Omental fat pad (tissue), 4 donors: ENCODE data around the gene ECT2L. TPM values are rescaled to one million over a fixed set of nuclear protein-coding genes. Genes with fewer than 3 reads are reported as not detected.

Source experiments
- ATAC-seq: fragments of 150-250 bp; one replicate; pipeline ENCODE4 v1.9.1; 2016; ENCODE audit warnings: mild to moderate bottlenecking, moderate library complexity; ENCODE audit not compliant: low FRiP score
- DNase-seq: peaks from one replicate; pipeline ENCODE4 v3.0.0-alpha.2; 2019; ENCODE audit warnings: low spot score
- total RNA-seq, 4 donors: library from RNA; depleted of rRNA; stranded (reverse); fragments of >200 nt; gene quantifications; one replicate each; pipeline ENCODE4 v1.1.0, GENCODE V29; 2016
- TF ChIP-seq, protein P1 (sequence below), 3 donors: fragments of 450-650 bp; IDR thresholded peaks; one replicate each; pipeline ENCODE4 v1.5.1; 2016 to 2017; ENCODE audit warnings: antibody characterized with exemption in 3 of 3, mild to moderate bottlenecking in 3 of 3, moderate library complexity in 2 of 3

The ECT2L gene
- total RNA-seq, 4 donors from 2014 or later: 4.1 TPM; not detected in 3

DNA sequence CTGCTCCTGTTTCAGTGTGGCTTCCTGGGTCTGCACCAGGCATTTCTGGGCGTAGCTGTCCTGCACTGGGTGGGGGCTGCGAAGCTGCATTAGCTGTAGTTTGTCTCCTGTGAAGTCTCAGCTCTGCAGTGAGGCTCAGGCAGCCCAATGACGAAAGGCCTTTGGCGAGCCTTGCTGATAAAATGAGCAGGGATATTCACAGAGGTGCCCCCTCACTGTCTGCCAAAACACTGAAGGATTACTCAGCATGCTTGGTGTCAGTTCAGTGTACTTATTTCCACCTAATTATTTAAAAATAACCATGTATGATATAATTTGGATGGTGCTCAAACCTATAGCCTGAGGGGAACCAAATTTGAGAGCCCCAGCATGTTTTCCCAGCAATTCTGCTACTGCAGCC is 73.5 kb downstream of the ECT2L start:
- peak; percentile 37 for ATAC-seq
- no peak for DNase-seq
- TF ChIP-seq, protein P1, sequence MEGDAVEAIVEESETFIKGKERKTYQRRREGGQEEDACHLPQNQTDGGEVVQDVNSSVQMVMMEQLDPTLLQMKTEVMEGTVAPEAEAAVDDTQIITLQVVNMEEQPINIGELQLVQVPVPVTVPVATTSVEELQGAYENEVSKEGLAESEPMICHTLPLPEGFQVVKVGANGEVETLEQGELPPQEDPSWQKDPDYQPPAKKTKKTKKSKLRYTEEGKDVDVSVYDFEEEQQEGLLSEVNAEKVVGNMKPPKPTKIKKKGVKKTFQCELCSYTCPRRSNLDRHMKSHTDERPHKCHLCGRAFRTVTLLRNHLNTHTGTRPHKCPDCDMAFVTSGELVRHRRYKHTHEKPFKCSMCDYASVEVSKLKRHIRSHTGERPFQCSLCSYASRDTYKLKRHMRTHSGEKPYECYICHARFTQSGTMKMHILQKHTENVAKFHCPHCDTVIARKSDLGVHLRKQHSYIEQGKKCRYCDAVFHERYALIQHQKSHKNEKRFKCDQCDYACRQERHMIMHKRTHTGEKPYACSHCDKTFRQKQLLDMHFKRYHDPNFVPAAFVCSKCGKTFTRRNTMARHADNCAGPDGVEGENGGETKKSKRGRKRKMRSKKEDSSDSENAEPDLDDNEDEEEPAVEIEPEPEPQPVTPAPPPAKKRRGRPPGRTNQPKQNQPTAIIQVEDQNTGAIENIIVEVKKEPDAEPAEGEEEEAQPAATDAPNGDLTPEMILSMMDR (IDR thresholded peaks at IDR 0.05): no peak

DNA sequence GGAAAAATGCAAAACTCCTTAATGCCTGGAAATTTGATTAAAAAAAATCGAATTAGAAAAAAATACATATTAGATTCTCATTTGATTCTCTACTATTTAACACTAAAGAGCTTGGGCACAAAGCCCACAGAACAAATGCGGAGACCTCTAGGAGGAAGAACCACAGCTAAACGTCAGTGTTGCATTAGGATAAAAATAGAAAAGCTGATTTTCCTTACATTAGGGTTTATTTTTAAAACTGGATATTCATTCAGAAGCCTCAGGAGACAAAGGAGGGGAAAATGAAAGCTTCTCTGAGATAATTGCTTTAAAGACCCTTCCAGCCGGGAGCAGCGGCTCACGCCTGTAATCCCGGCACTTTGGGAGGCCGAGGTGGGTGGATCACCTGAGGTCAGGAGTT is 77.3 kb downstream of the ECT2L start:
- TF ChIP-seq, protein P1 (IDR thresholded peaks at IDR 0.05): no peak
- ATAC-seq: no peak
- no peak for DNase-seq

DNA sequence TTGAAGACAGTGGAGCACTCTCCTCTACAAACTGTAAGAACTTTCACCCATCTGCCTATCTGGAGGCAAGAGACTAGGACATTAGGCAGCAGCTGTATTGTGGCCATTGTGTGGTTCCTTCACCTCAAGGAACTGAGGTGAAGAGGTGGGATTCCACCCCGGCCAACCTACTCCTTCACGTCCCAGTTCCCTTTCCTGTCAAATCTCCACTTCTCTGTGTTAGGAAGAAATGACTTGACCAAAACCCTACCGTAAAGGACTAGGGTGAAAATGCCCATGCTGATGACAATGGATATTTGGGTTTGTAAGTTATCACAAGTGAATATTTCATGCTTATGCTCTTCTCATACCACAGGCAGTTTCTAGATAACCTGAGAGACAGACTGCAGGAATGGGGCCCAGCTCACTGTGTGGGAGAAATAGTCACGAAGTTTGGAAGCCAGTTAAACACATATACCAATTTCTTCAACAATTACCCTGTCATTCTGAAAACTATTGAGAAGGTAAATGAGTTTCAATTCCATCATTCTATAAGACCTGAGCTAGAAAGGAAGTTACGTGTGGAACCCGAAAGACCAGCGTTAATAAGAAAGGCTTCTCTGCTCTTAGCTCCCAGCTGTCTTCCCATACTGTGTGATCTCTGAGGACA is 86.6 kb downstream of the ECT2L start:
- TF ChIP-seq, protein P1 (IDR thresholded peaks at IDR 0.05): no peak
- ATAC-seq (no peak), DNase-seq (no peak)

DNA sequence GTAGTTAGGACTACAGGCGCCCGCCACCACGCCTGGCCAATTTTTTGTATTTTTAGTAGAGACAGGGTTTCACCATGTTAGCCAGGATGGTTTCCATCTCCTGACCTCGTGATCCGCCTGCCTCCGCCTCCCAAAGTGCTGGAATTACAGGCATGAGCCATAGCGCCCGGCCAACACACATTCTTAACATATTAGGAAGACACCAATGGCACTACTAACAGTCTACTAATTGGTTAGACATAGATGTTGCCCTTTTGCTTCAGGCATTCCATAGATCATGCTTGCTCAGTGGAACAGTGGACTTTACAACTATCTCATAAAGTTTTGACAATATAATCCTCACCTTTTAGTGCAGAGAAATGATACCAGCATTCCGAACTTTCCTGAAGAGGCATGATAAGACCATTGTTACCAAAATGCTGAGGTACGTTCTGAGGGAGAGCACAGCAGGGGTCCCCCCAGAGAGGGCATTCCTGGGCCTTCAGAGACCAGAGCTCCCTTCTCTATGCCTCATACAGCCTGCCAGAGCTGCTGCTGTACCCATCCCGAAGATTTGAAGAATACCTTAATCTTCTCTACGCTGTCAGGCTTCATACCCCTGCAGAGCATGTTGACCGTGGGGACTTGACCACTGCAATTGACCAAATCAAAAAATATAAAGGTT is 89.4 kb downstream of the ECT2L start:
- TF ChIP-seq, protein P1 (IDR thresholded peaks at IDR 0.05): no peak
- no peak for DNase-seq
- no peak for ATAC-seq

DNA sequence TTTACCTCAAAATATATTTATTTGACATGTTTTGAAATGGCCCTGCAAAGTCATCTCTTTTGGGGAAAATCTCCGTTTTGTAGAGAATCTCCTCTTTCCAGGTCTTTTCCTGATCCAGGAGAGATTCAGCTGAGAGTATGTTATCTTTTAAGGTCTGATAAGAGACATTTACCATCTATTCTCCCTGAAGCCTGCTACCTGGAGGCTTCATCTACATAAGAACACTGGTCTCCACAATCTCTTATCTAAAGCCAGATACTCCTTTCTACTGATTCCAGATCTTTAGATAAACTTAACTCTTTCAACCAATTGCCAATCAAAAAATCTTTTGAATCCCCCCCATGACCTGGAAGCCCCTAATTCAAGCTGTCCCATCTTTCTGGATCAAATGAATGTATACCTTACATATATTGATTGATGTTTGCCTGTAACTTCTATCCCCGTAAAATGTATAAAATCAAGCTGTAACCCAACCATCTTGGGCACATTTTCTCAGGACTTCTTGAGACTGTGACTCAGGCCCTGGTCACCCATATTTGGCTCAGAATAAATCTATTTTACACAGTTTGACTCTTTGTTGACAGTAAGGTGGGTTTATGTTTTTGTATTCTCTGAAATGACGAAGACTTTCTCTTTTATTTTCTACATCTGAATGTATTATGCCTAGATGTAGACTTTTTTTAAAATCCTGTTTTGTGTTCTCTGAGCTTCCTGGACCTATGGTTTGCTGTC is 95.5 kb downstream of the ECT2L start:
- DNase-seq: no peak
- TF ChIP-seq, protein P1 (IDR thresholded peaks at IDR 0.05): no peak
- no peak for ATAC-seq

DNA sequence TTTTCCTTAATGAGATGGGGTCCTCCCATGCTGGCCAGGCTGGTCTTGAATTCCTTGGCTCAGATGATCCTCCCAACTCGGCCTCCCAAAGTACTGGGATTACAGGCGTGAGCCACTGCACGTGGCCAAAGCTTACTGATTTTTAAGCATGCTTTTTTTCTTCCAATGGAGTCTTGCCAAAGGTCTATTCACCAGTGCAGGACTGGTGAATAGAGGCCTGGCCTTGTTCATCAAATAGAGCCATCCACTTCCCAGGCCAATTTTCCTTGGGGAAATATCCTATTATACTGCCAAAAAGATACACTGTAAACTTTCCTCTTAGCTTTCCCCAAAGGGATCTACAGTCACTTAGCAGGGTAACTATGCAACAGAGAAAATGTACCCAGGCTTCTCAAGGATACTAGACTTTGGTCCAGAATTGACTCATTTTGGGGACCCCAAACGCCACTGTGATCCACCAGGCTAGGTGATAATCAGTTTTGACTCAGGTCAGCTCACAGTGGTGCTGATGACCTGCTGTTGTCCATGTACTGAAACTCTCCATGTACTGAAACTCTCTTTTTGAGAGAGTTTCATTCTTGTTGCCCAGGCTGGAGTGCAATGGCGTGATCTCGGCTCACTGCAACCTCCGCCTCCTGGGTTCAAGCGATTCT is 100.3 kb downstream of the ECT2L start:
- no peak for ATAC-seq
- TF ChIP-seq, protein P1 (IDR thresholded peaks at IDR 0.05): no peak
- DNase-seq: no peak
